ENCODE measurements around the gene ACAD9.

DNA sequence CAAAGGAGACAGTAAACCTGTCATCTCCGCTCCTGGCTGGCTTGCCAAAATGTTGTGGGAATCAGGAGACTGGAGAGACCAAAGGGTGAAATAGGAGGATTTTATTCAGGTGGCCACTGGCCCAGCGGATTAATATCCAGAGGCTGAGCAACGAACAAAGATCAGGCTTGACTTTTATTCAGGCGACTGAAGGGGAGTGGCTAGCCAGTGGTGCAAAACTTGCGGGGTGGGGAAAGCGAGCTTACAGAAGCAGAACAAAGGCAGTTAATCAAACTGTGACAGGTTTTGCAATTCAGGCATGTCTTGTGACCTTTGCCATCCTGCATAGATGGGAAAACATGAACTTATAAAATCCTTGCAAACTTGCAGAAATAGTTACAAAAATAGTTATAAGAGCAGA lies 19.8 kb upstream of the ACAD9 start:
- TF ChIP-seq, protein P1, sequence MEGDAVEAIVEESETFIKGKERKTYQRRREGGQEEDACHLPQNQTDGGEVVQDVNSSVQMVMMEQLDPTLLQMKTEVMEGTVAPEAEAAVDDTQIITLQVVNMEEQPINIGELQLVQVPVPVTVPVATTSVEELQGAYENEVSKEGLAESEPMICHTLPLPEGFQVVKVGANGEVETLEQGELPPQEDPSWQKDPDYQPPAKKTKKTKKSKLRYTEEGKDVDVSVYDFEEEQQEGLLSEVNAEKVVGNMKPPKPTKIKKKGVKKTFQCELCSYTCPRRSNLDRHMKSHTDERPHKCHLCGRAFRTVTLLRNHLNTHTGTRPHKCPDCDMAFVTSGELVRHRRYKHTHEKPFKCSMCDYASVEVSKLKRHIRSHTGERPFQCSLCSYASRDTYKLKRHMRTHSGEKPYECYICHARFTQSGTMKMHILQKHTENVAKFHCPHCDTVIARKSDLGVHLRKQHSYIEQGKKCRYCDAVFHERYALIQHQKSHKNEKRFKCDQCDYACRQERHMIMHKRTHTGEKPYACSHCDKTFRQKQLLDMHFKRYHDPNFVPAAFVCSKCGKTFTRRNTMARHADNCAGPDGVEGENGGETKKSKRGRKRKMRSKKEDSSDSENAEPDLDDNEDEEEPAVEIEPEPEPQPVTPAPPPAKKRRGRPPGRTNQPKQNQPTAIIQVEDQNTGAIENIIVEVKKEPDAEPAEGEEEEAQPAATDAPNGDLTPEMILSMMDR (IDR thresholded peaks at IDR 0.05): no peak
- TF ChIP-seq RFX5 (IDR thresholded peaks at IDR 0.05; ENCODE audit: low read length): no peak
- TF ChIP-seq, protein P2, sequence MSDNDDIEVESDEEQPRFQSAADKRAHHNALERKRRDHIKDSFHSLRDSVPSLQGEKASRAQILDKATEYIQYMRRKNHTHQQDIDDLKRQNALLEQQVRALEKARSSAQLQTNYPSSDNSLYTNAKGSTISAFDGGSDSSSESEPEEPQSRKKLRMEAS (IDR thresholded peaks at IDR 0.05; ENCODE audit: low read depth): no peak
- TF ChIP-seq TAF1 (IDR thresholded peaks at IDR 0.05; ENCODE audit: borderline replicate concordance, low read depth, low read length): no peak
- TF ChIP-seq, protein P3, sequence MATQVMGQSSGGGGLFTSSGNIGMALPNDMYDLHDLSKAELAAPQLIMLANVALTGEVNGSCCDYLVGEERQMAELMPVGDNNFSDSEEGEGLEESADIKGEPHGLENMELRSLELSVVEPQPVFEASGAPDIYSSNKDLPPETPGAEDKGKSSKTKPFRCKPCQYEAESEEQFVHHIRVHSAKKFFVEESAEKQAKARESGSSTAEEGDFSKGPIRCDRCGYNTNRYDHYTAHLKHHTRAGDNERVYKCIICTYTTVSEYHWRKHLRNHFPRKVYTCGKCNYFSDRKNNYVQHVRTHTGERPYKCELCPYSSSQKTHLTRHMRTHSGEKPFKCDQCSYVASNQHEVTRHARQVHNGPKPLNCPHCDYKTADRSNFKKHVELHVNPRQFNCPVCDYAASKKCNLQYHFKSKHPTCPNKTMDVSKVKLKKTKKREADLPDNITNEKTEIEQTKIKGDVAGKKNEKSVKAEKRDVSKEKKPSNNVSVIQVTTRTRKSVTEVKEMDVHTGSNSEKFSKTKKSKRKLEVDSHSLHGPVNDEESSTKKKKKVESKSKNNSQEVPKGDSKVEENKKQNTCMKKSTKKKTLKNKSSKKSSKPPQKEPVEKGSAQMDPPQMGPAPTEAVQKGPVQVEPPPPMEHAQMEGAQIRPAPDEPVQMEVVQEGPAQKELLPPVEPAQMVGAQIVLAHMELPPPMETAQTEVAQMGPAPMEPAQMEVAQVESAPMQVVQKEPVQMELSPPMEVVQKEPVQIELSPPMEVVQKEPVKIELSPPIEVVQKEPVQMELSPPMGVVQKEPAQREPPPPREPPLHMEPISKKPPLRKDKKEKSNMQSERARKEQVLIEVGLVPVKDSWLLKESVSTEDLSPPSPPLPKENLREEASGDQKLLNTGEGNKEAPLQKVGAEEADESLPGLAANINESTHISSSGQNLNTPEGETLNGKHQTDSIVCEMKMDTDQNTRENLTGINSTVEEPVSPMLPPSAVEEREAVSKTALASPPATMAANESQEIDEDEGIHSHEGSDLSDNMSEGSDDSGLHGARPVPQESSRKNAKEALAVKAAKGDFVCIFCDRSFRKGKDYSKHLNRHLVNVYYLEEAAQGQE (IDR thresholded peaks at IDR 0.05; ENCODE audit: low read depth, low read length): no peak
- no peak for TF ChIP-seq EP300 (IDR thresholded peaks at IDR 0.05; ENCODE audit: borderline replicate concordance in 1 of 2, low read depth in 1 of 2, low read length in 1 of 2)
- no peak for TF ChIP-seq RXRA (IDR thresholded peaks at IDR 0.05; ENCODE audit: borderline replicate concordance, low read depth)

All from SK-N-SH (cell line).